ENCODE results near the gene IRF7.
"Not testable (repeated sequence)": the region's sequence is repeated elsewhere in the genome, so short reads cannot be mapped to it uniquely, and the experiment has no call there.

- TF ChIP-seq FOS (IDR thresholded peaks at IDR 0.05; ENCODE audit: borderline replicate concordance, insufficient read depth, low read length); EZH2 (IDR thresholded peaks at IDR 0.05; ENCODE audit: borderline replicate concordance, low read depth, low read length, severe bottlenecking); POLR2A (IDR thresholded peaks at IDR 0.05; ENCODE audit: low read depth, low read length); CTCF (IDR thresholded peaks at IDR 0.05; ENCODE audit: extremely low read depth in 1 of 2, insufficient read depth in 1 of 2, low read depth in 1 of 2, low read length in 2 of 2); POLR2AphosphoS5 (IDR thresholded peaks at IDR 0.05; ENCODE audit: insufficient read depth, low read depth, low read length): not testable (repeated sequence)
Measured at GRCh38 chr11:654444-654843, 38.7 kb upstream of the IRF7 start.
